Measurements from ENCODE around the gene CRYL1.

Gene CRYL1, protein sequence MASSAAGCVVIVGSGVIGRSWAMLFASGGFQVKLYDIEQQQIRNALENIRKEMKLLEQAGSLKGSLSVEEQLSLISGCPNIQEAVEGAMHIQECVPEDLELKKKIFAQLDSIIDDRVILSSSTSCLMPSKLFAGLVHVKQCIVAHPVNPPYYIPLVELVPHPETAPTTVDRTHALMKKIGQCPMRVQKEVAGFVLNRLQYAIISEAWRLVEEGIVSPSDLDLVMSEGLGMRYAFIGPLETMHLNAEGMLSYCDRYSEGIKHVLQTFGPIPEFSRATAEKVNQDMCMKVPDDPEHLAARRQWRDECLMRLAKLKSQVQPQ

DNA sequence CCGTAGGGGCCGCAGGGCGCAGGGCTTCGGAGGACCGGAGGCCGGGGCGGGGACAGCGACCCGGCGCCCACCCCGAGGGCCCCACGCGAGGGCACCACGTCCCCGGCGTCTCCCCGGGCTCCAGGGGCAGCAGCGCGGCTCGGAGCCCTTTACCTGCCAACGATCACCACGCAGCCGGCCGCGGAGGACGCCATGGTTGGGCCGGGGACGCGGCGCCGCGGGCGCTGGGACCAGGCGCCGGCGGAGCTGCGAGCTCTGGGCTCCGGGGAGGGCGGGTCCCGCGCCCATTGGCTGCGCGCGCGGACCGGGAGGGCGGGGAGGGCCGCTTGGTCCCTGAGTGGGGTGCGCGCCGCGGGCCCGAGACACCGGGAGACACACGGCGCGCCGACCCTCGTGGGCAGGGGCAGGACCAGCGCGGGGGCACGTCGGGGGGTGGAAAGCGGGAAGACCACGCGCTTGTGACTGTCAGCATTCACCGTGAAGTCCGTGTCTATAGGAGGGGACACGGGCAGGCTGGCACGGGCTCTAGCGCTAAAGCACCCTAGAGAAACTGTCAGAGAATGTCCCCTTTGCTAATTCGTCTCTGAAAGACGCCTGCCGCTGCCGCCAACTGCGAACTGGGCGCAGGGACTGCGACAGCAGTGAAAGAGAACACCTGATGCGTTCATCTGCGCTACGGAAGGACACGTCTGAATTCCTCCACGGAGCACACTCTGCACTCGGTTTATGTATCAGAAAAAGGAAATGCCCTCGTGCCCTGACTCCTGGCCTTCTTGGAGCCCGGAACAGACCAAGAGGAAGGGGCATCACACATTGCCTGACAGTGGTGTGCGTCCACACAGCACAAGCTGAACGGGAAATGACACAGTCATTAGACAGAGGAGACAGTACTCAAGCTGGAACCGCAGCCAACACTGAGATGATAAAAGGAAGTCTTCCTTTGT is at the start of gene CRYL1:
Gene CRYL1 (minus strand): TSS at position 257 of the 944 bp plus-strand sequence. CDS start 63 bp downstream, at position 194.
- DNase-seq = peak; percentile 65

DNA sequence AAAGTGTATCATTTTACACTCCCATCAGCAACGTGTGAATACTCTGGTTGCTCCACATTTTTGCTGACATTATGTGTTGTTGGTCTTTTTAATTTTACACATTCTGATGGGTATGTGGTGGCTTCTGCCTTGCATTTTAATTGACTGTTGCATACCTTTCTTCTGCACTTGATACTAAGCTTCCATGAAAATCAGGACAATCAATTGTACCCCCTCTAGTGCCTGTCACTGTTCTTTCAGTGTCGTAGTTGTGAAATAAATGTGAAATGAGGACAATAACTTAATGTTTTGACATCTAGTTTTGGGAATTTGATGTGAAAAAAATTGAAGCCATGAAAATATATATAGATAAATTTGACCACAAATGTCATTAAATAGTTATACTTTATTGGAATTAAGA is 48.0 kb upstream of the CRYL1 start:
- no peak for DNase-seq

DNA sequence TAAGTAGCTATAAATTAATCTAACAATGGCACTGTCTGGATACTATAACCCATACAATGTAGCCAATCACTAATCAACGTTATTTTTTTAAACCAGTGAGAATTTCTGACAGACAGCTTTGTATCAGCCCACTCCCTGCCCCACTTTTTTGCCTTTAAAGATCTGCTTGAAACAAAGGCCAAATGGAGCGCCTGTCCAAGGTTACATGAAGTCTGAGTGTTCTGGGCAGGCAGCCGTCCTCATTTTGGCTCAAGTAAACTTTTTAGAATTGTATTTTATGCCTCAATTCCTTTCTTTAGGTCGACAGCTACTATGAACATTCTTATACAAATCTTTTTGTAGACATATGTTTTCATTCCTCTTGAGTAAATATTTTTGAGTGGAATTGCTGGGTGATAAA is 47.5 kb upstream of the CRYL1 start:
- no peak for DNase-seq

DNA sequence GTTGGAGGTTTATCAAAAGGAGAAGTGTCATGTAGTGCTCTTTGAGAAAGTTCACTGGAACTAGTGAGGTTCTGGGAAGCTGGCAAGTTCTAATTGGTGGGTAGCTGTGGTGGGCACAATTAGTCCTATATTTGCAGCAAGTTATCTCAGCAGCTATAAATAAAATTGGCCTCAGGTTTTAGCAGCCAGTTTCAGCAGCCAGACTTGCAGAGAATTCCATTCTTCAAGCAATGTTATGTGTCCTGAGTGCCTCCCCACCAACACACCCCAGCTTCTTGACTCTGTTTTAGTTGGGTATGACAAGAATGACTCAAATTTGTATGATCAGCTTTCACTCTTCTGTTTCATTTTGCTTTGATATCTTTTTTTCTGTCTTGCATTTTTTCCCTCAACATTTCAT is 46.0 kb upstream of the CRYL1 start:
- no peak for DNase-seq

DNA sequence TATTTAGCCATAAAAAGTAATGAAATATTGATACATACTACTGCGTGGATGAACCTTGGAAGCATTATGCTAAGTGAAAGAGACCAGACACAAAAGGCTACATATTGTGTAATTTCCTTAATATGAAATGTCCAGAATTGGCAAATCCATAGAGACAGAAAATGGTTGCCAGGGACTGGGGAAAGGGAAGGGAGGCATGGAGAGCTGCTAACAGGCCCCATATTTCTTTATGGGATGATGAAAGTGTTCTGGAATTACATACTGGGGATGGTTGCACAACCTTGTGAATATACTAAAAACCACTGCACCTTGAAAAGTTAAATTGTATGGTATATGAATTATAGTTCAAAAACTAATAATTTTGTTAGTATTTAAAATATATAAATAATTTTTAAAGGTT is 44.9 kb upstream of the CRYL1 start:
- DNase-seq = no peak

DNA sequence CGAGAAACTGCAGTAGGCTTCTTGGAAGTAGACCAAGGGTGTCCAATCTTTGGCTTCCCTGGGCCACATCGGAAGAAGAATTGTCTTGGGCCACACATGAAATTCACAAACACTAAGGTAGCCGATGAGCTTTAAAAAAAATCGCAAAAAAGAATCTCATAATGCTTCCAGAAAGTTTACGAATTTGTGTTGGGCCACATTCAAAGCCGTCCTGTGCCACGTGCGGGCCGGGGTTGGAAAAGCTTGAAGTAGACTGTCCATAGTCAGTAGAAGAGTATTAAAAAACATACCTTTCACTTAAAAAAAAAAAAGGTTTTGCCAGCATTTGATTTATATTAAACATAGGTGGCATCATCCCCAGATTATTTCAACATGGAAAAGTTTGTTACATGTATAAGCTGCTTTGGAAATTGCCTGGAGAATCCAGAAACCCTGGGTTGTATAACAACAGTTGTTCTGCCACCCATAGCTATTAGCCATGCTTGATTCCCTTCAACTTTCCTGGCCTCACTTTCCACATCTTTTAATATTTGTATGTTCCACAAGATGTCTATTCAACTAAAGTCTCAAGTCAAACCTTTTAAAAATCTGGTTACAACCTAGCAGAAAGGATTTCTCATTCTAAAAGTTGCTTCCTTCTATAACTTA is 42.3 kb upstream of the CRYL1 start:
- no peak for DNase-seq

DNA sequence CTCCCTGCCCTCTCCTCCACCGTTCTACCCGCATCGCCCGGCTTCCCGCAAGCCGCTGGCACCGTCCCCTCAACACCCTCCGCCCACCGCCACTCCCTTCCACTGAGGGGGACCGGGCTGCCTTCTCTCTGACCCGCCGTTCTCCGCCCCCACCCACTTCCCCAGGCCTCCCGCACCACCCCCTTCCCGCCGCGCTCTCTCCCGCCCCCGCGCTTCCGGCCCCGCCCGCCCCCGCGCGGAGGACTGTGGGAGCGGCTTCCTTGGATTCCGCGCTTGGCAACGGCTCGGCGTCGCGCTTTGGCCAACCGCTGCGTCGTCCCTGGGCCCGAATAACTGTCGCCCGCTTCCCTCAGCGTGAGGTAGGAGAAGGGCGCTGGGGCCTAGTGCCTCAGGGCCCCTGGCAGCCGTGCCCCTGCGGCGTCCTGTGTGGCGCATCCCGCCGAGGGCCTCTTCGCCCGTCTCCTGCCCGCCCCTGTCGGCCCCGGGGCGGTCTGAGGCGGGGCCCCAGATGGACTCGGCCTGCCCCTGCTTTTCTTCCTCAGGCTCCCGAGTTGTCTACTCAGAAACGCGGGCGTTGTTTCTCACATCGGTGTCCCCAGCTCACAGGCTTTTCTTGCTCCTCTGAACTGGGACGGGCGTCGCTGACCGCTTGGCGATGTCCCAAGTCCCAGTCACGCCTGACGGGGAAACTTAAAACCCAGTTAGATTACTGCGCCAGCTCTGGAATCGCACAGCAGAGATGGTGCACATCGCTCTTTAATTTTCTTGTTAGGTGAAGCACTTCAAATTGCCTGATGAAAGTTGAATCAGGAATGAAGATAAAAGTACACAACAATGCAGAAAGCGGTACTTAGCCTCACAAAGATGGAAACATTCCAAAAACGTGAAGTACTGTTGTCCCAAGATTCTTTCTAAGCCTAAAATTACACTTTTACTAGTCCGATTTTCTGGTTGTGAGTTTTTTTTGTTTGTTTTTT is 41.5 kb upstream of the CRYL1 start, which contains the start of gene IFT88:
Gene IFT88 (plus strand): TSS at position 260 of the 977 bp plus-strand sequence. CDS start 7,229 bp downstream, outside the sequence.
- DNase-seq = peak; percentile 77

DNA sequence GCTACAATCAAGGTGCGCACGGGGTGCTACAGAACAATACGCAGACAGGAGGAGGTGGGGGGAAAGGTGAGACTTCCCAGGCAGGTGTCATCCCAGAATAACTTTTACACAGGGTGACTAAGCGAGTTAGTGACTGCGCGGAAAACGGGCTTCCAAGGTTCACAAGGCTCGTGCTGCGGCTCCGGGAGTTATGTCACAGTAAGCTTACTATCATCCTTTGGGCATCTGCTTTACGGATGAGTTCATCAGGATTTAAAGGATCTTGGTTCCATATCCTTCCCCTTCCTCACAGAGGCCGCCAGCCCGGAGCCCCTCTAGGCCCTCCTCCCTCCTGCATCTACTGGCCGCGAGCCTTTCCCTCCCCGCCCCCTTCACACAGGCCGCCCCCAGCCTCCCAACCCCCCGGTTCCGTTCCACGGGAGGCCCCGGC is 40.8 kb upstream of the CRYL1 start:
- DNase-seq = peak; percentile 77

DNA sequence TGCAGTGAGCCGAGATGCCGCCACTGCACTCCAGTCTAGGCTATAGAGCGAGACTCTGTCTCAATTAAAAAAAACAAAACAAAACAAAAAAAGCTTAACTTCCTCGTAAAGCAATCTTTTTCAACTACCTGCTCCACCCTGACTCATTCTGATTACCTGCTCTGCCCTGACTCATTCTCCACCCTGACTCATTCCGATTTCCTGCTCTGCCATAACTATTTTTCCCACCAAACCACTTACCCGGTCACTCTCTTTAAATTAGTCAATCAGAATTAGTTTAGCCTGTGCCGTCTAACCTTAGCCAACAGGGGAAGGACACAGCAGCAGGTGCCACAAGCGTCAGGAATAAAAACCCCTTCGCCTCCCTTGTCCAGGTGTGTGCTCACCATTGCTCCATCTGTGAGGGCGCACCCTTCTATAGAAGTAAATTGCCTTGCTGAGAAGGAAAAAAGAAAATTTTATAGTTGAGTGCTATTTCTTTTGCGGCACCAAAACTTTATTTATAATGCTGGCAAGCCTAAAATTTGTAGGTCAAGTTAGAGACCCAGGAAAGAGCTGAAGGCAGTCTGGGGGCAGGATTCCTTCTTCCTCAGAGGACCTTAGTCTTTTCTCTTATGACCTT is 39.6 kb upstream of the CRYL1 start:
- no peak for DNase-seq

DNA sequence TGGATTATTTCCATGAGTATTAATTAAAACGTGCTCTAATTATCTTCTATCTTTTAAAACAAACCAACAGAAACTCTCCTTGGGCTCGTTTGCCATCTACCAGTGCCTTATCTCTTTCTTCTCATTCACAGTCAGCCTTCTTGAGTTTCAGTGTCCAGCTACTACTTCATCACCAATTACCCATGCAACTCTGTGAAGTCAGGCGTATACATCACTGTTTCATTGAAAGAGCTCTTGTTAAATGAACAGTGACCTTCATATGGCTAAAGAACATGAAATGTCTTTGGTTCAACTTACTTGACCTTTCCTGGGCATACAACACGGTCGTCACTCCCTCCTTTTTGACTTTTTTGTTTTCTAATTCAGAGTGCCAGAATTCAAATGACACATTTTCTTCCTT is 36.1 kb upstream of the CRYL1 start:
- no peak for DNase-seq

DNA sequence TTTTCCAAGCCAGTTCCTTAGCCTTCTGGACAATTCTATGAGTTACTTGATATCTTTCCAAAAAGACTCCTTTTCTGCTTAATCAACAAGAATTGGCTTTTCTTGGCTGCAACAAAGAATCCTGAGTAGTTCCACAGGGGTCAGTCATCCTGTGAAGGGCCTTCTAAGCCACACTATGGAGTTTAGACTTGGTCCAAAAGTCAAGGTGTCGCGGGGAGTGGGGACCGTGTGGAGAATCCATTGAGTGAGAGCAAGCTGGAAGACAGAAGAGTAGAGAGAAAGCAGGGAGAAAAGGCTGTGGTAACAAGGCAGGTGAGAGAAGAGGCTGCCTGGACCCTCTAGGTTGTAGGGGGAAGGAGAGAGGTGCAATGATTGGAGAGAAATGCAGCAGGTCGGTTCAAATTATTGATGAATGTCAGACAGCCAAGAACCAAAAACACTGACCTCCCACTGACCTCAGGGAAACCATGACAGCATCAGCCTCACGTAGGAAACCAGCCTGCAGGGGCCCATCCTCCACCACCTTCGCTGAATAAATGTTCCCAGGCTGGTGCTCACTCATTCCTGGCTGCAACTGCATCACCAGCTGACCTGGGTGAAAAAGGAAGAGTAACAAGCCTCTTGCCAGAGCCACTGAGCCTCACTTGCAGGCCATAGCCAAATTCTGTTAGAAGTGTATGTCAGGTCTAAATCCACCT is 34.2 kb upstream of the CRYL1 start:
- DNase-seq = no peak

DNA sequence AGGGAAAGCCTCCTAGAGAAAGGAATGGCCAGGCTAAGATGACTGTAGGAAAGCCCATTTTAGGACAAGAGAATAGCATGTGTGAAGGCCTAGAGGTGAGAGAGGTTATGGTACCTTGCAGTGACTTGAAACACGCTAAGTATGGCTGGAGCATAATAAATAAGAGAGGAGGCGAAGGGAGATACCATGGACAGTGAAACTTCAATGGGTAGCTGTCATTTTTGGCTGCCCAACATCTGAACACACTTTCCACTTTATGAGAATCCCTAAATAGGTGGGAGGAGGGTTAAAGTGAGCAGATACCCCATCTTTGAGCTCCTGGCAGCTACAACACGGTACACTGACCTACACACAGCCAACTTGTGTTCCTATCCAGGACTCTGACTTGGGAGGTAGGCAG is 33.3 kb upstream of the CRYL1 start:
- DNase-seq = no peak

DNA sequence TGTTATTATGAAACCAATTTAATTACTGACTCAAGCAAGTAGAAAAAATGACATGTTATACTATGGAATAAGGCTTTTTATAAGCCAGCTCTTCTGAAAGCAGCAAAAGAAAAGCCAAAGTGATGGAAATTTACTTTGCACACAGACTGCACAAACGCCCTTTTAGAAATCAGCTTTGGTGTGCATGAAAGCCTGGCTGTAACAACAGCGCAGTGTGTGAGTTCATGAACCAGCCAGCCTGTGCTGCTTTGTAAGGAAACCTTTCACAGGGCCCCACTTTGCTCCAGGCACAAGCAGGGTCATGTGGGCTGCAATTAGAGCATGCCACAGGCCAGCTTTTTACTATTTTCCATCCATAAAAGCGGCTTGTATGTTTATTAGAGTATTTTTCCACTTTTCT is 27.7 kb upstream of the CRYL1 start:
- DNase-seq = no peak

DNA sequence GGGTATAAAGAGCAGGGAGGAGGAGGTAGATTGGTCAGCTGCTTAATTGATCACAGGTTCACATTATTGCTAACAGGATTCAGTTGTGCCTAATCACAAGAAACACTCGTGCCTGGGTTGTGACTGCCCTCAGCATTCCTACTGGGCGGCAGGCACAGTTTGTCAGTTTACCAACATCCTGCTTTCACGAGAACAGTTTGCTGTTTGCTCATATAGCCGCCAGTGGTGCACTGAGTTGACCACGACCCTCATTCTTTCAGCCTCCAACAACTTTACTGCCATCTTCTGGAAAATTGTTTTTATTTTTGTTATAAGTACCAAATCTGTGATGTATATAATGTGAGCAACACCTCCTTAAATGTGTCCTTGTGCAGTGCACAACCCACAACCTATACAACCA is 25.1 kb upstream of the CRYL1 start:
- no peak for DNase-seq

DNA sequence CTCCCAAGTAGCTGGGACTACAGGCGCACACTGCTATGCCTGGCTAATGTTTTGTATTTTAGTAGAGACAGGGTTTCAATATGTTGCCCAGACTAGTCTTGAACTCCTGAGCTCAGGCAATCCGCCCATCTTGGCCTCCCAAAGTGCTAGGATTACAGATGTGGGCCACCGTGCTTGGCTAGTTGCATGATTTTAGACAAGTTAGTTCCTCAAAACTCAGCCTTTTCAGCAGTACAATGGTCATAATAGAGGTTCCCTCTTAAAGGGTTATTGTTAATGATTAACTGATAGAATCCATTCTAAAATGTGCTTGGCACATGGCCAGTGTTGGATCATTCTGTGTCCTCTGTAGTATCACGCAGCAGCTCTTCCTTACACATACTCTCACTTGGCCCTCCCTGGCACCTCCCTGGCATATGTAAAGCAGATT is 21.8 kb upstream of the CRYL1 start:
- no peak for DNase-seq

DNA sequence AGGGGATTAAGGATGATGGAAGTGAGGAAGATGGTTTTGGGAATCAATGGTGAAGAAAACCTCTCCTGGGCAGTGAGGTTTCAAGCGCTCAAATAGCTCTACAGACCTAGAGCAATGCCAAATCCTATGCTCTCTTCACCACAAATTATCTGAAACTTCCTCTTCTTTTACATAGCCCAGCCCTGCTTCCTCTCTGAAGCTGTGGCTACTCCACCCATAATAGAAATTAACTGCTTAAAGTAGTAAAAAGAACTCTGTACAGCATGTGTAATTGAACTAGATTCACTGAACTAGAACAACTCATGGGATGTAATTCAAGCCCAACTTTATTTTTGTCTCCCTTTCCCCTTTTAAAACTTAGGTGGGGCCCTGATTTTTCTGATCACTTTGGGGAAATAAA is 20.9 kb upstream of the CRYL1 start:
- DNase-seq = no peak

DNA sequence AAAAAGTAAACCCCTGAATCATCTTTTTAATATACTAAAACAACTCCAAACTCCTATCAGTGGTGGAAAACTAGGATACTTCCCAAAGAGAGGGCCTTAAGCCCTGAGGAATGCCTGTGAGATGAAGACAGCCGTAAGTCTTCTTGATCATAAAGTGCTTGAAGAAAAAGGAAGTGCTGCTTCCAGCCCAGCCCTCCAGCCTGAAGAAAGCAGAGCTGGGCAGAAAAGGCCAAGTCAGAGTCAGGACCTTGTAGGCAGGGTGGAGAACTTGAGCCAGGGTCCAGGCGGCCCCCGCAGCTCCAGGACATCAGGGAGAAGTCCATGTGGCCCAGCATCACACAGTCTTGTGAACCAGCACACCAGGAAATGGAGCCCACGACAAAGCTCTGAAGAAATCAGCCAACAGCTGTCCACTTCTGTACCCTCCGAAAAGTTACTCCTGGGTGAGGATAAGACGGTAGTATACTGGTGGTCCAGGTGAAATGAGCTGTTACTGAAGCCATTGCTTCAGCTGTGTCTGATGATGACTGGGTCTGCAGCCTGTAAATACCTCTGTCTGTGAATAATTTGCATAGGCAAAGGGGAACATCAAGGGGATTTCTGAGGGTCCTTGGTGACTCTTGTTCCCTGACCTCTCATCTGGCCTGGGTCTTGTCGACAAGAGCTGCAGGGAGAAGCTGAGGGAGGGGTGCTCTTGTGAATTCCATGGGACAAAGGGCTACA is 18.7 kb upstream of the CRYL1 start:
- no peak for DNase-seq

DNA sequence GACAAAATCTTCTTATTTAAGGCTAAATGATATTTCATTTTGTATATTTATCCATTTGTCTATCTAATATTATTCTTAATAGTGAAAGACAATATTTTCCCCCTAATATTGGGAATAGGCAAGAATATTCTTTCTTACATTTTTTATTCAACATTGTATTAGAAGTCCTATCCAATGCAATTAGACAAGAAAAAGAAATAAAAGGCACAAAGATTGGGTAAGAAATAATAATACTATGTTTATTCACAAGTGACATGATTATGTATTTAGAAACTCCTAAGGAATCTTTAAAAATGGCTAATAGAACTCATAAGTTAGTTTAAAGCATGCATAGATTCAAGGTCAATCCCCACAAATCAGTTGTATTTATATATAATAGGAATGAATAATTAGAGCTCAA is 11.3 kb upstream of the CRYL1 start:
- DNase-seq = no peak

DNA sequence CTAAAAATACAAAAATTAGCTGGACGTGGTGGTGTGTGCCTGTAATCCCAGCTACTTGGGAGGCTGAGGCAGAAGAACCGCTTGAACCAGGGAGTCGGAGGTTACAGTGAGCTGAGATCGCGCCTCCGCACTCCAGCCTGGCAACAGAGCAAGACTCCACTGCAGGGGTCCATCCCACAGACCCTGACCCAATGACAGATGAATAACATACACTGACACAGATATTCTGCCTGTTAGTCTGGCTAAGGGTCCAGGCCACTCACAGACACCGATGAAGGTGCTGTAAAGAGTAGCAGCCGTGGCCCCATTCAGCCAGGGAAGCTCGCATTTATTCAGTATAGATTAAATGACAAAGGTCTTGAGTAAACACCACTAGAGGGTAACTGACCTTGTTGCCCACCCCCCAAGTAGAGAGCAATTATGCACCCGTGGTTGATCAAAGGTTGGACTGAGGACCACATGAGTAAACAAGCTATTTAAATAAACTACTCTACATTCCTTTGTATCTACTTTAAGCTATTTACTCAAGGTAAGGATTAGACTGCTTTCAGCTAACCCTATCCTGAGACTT is 8.5 kb upstream of the CRYL1 start:
- no peak for DNase-seq

DNA sequence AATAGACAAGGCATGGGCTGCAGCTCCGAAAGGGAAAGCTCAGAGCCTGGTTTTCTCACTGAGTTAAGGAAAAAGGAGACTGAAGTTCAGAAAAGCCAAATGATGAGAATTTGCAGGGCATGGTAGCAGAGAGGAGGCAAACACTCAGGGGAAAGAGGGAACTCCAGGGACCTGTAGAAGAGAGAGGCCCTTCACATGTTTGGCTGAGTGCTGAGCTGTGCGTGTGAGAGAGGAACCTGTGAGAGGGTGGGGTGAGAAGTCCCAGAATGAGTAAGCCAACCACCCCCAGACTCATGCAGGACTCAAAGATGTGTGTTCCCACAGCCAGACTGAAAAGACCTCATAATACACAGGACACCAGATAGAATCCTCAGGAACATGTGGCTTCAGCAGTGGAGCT is 2.8 kb upstream of the CRYL1 start:
- DNase-seq = no peak

All from NCI-H510A treated with DMSO at 0.1 percent for 48 hours (cell line).